ENCODE measurements around the gene LDB3. TPM values are rescaled to one million over a fixed set of nuclear protein-coding genes. Genes with fewer than 3 reads are reported as not detected.
"Not testable (repeated sequence)": the region's sequence is repeated elsewhere in the genome, so short reads cannot be mapped to it uniquely, and the experiment has no call there.

LDB3 gene, protein sequence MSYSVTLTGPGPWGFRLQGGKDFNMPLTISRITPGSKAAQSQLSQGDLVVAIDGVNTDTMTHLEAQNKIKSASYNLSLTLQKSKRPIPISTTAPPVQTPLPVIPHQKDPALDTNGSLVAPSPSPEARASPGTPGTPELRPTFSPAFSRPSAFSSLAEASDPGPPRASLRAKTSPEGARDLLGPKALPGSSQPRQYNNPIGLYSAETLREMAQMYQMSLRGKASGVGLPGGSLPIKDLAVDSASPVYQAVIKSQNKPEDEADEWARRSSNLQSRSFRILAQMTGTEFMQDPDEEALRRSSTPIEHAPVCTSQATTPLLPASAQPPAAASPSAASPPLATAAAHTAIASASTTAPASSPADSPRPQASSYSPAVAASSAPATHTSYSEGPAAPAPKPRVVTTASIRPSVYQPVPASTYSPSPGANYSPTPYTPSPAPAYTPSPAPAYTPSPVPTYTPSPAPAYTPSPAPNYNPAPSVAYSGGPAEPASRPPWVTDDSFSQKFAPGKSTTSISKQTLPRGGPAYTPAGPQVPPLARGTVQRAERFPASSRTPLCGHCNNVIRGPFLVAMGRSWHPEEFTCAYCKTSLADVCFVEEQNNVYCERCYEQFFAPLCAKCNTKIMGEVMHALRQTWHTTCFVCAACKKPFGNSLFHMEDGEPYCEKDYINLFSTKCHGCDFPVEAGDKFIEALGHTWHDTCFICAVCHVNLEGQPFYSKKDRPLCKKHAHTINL
- total RNA-seq = under 1 TPM; 0.05 to 0.10 TPM

DNA sequence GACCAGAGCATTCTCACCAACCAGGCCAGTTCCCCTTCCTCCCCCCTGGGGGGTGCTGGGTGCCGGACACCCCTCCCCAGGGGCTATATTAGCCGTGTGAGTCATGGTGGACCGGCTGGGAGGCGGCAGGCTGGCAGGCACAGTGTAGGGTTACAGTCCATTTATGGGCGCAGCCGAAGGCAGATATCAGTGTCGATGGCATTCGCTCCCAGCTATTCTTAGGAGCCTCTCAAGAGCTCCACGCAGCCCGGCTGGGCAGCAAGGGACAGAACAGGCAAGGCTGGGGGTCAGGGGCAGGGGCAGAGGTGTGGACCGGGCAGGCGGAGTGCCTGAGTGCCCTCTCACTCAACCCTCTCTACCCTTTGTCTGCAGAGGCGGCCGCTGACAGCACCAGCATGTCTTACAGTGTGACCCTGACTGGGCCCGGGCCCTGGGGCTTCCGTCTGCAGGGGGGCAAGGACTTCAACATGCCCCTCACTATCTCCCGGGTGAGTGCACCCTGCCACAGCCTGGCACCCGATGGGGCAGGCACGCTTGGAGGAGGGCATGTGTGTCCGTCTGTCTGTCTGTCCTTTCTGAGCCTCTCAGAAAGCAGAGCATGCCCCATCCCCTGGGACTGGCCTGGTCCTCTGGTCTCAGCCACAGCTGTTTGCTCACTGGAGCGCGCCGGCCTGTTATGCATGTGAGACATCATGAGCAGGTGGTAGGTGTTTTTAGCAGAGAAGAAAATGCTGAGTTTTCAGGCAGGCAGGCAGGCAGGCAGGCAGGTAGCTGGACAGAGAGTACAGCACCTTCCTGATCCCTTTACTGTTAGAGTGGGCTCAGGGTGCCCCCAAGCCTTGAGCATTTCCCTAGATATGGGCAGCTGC lies at the start of gene LDB3:
TSS of gene LDB3 (plus strand) at position 215 of the 869 bp plus-strand sequence. CDS start at position 396, 181 bp downstream.
- ChIA-PET CTCF (no interaction called here), POLR2A (no interaction called here)
- no peak within 1 kb of the TSS for H3K27ac Mint-ChIP-seq
- no peaks in the 10 kb centered on the region for H3K4me1 Mint-ChIP-seq
- no peaks in the 10 kb centered on the region for H3K36me3 Mint-ChIP-seq (ENCODE audit: low read depth)
- H3K9me3 Mint-ChIP-seq = no peaks in the 10 kb centered on the region
- no peak within 1 kb of the TSS for H3K4me3 Mint-ChIP-seq
- peaks cover 2% of the 10 kb centered on the region for H3K27me3 Mint-ChIP-seq
- DNase-seq = no peak

DNA sequence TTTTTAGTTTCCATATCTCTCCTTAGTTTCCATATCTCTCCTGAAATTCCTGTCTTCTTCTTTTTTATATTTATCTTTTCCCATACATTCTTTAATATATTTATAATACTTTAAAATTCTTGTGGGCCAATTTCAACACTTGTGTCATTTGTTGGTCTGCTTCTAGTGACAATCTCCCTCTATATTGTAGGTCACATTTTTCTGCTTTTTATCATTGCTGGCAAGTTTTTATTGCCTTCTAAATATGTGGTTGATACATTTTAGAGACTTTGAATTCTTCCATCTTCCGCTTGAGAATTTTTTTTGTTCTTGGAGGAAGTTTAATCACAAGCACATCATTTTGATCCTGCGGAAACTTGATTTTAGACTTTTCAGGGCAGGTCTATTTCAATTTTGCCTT lies 40.0 kb upstream of the LDB3 start:
- Mint-ChIP-seq H3K27ac (no peak overlapping the region), H3K27me3 (peaks cover 40% of the 10 kb centered on the region), H3K9me3 (no peaks in the 10 kb centered on the region), H3K4me3 (no peak overlapping the region), H3K4me1 (no peaks in the 10 kb centered on the region), H3K36me3 (ENCODE audit: low read depth) (no peaks in the 10 kb centered on the region)
- no peak for DNase-seq
- ChIA-PET POLR2A (no interaction called here), CTCF (no interaction called here)

DNA sequence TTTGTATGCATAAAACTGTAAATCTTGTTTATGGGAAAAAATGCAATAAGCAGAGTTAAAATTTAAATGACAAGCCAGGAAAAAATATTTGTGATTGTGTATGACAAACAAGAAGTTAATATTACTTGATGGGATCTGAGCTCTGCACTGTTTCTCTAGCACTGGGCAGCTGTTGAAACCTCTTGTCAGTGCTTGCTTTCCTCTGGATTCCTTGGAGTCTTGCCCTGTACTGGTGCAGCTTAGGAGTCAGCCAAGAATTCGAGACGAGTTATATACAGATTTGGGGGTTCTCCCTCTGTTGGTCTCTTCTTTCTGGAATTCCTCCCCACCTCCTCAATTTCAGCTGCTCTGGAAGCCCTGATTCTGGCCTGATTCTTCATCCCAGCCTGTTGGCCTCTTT lies 38.2 kb upstream of the LDB3 start:
- ChIA-PET CTCF (no interaction called here), POLR2A (no interaction called here)
- Mint-ChIP-seq H3K4me1 (no peaks in the 10 kb centered on the region), H3K36me3 (ENCODE audit: low read depth) (no peaks in the 10 kb centered on the region), H3K4me3 (no peak overlapping the region), H3K9me3 (no peaks in the 10 kb centered on the region), H3K27ac (no peak overlapping the region), H3K27me3 (peaks cover 48% of the 10 kb centered on the region)
- DNase-seq = no peak

DNA sequence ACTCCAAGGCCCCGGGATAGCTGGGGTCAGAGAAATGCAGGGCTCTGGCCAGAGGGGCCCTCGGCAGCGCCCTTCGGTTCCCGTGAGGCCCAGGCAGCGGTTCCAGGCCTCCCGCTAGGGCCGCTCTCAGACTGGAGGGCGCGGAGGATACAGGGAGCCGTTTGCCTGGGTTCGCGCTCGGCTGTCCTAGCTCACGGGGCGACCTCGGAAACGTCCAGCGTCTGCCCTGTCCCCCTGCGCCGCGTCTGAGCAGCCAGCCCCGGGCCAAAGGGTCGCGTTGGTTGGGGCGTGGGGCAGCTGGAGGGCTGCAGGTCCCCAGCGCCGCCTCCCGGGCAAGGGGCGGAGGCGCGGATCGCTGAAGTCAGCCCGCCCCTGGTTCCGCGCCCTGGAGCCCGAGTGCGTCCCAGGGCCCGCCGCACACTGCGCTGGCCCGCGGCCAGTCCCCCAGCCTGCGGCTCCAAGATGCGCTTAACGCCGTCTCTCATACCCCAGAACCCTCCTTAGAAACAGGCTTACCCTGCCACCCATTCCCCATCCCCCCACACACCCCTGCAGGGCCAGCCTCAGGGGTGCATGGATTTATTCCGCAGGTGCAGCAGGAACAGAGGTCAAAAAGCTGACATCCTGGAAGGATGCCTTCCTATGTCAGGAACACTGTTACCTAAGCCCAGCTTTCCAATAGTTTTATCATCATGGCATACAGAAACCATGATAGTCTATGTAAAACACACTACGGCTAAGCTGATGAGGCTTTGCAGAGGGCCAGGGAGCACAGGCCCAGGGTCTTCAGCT lies 36.1 kb upstream of the LDB3 start:
- no peaks in the 10 kb centered on the region for H3K4me1 Mint-ChIP-seq
- ChIA-PET POLR2A (no interaction called here), CTCF (no interaction called here)
- no peak overlapping the region for H3K27ac Mint-ChIP-seq
- H3K4me3 Mint-ChIP-seq = no peak overlapping the region
- no peak for DNase-seq
- H3K36me3 Mint-ChIP-seq (ENCODE audit: low read depth) = no peaks in the 10 kb centered on the region
- H3K27me3 Mint-ChIP-seq = peaks cover 52% of the 10 kb centered on the region
- H3K9me3 Mint-ChIP-seq = no peaks in the 10 kb centered on the region

DNA sequence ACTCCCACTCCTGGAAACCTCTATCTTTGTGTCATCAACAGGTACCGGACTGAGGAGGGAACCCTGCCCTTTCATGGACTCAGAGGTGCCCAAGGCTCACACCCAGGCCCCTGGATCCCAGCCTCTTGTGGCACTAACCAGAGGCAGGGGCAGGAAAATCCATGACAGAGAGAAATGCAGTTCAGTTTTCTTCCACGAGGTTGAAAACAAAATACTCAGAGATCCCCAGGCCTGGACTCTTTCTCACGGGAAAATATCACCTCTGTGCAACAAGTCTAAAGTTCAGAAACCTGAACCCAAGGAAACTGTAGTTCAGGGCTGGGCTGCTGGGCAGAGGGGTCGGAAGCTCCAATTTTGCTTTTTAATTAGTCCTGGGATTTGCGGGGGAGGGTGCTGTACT lies 35.4 kb upstream of the LDB3 start:
- peaks cover 54% of the 10 kb centered on the region for H3K27me3 Mint-ChIP-seq
- POLR2A ChIA-PET = no interaction called here
- no peaks in the 10 kb centered on the region for H3K9me3 Mint-ChIP-seq

DNA sequence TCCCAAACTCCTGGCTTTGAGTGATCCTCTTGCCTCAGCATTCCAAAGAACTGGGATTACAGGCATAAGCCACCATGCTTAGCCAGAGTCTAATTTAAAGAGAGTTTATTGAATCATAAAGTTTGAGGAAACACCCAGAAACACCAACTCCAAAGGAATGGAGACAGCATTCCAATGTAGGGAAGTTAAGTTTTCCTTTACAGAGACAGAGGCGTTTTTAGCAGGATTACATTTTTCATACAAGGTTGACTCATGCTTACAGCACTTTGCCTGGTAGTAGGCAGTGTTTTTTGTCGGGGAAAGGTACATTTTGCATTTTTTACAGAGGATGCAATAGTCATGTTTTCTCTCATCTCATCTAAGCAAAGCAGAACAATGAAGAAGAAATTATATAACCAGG lies 32.9 kb upstream of the LDB3 start:
- CTCF ChIA-PET = no interaction called here
- H3K4me1 Mint-ChIP-seq = no peaks in the 10 kb centered on the region

More for the DNA sequence above, 35.4 kb upstream of the LDB3 start:
- H3K4me1 Mint-ChIP-seq = no peaks in the 10 kb centered on the region
- H3K27ac Mint-ChIP-seq = no peak overlapping the region
- H3K4me3 Mint-ChIP-seq = no peak overlapping the region
- H3K36me3 Mint-ChIP-seq (ENCODE audit: low read depth) = no peaks in the 10 kb centered on the region
- DNase-seq = no peak
- CTCF ChIA-PET = no interaction called here

DNA sequence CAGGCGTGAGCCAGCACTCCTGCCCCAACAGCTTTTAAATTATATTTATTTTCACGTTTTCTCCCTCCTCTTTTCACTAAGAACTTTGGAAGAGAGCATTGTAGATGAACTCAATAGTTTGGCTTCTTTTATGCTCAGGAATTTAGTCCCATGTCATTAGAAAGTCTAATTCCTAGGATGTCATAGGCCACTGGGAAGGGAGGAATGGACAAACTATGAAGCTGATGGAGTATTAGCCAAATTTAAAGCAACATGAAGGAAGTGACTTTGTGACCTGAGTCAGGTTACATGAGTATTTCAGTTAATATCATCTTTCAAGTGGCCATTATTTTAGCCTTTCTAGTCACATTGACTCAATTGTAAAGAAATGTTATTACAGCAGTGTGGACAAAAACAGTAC lies 32.0 kb upstream of the LDB3 start:
- H3K27me3 Mint-ChIP-seq = peaks cover 47% of the 10 kb centered on the region
- CTCF ChIA-PET = no interaction called here

More for the DNA sequence above, 32.9 kb upstream of the LDB3 start:
- Mint-ChIP-seq H3K9me3 (no peaks in the 10 kb centered on the region), H3K27me3 (peaks cover 53% of the 10 kb centered on the region), H3K4me3 (no peak overlapping the region), H3K36me3 (ENCODE audit: low read depth) (no peaks in the 10 kb centered on the region), H3K27ac (no peak overlapping the region)
- POLR2A ChIA-PET = no interaction called here
- DNase-seq = no peak

DNA sequence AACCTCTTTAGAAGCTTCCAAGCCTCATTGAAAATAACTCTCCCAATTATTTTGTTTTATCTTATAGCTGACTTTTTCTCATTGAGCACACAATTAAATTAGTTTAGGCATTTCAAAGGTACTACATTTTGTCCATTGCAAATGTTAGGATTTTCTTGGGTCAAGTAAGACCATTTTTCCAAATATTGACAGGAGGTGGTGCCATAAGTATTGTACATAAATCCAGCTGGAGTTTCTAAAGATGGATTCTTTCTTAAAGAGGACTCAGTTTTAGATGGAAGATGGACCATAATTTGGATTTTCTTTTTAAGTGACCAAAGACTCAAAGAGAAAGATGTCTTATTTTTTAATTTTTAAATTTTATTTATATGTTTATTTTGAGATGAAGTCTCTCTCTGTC lies 26.3 kb upstream of the LDB3 start:
- Mint-ChIP-seq H3K9me3 (peaks cover 6% of the 10 kb centered on the region), H3K4me1 (peaks cover 7% of the 10 kb centered on the region), H3K4me3 (no peak overlapping the region), H3K36me3 (ENCODE audit: low read depth) (peaks cover 5% of the 10 kb centered on the region), H3K27ac (no peak overlapping the region), H3K27me3 (peaks cover 17% of the 10 kb centered on the region)
- ChIA-PET CTCF (interaction anchor here (0.6 to 1.2 kb wide), 2 partner anchors 53 to 242 kb away, joined by 3 to 4 read pairs; no protein-coding TSS in a partner anchor), POLR2A (no interaction called here)
- DNase-seq = no peak

More for the DNA sequence above, 32.0 kb upstream of the LDB3 start:
- no peak for DNase-seq
- H3K4me1 Mint-ChIP-seq = no peaks in the 10 kb centered on the region
- H3K27ac Mint-ChIP-seq = no peak overlapping the region
- H3K4me3 Mint-ChIP-seq = no peak overlapping the region
- POLR2A ChIA-PET = no interaction called here
- H3K36me3 Mint-ChIP-seq (ENCODE audit: low read depth) = no peaks in the 10 kb centered on the region
- H3K9me3 Mint-ChIP-seq = no peaks in the 10 kb centered on the region

DNA sequence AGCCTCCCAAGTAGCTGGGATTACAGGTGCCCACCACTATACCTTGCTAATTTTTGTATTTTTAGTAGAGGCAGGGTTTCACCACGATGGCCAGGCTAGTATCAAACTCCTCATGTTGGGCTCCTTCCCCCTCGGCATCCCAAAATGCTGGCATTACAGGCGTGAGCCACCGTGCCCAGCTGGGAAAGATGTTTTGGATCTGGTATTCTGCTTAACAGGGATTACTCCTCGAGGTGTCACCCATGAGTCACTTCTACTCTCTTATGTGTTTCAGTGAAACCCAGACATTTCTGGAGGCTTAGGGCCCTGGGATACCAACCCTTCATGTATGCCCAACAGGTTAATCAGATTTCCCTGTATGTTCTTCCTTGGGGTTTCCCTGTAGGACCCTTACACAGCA lies 25.8 kb upstream of the LDB3 start:
- Mint-ChIP-seq H3K4me1 (peaks cover 7% of the 10 kb centered on the region), H3K9me3 (peaks cover 6% of the 10 kb centered on the region), H3K27me3 (peaks cover 13% of the 10 kb centered on the region), H3K36me3 (ENCODE audit: low read depth) (peaks cover 5% of the 10 kb centered on the region), H3K4me3 (no peak overlapping the region), H3K27ac (no peak overlapping the region)
- ChIA-PET CTCF (interaction anchor here (1.2 kb wide), 1 partner anchor 242 kb away, joined by 3 read pairs; no protein-coding TSS in a partner anchor), POLR2A (no interaction called here)
- no peak for DNase-seq

DNA sequence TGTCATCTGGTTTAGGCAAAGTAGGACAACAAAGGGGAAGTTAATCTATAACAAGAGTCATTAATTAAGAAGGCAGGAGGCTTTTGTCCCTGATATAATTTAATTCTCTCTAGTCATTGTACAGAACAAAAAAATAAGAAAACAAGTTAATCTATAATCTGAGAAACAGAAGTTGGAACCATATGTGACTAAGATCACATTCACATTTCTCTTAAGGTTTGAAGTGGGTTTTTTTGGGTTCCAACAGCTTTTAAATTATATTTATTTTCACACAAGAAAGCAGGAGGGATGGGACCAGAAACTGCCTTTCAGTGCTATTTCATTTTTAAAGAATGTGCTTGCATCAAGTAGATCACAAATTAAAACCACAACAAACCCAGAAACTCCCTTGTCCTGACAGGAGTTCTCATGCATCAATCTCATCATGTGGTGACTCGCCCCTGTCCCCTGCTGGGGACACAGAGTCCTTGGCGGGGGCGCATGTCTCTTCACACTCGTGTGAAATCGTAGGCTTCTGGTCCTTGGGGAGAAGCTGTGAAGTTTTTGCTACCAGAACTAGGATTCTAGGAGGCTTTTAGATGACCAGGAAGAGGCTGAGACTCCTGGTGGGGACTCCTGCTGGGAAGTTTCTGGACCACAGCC lies 24.0 kb upstream of the LDB3 start:
- Mint-ChIP-seq H3K4me1 (peaks cover 7% of the 10 kb centered on the region), H3K9me3 (peaks cover 6% of the 10 kb centered on the region), H3K27me3 (peaks cover 8% of the 10 kb centered on the region), H3K27ac (no peak overlapping the region), H3K36me3 (ENCODE audit: low read depth) (peaks cover 5% of the 10 kb centered on the region), H3K4me3 (no peak overlapping the region)
- ChIA-PET CTCF (no interaction called here), POLR2A (no interaction called here)
- DNase-seq = no peak

DNA sequence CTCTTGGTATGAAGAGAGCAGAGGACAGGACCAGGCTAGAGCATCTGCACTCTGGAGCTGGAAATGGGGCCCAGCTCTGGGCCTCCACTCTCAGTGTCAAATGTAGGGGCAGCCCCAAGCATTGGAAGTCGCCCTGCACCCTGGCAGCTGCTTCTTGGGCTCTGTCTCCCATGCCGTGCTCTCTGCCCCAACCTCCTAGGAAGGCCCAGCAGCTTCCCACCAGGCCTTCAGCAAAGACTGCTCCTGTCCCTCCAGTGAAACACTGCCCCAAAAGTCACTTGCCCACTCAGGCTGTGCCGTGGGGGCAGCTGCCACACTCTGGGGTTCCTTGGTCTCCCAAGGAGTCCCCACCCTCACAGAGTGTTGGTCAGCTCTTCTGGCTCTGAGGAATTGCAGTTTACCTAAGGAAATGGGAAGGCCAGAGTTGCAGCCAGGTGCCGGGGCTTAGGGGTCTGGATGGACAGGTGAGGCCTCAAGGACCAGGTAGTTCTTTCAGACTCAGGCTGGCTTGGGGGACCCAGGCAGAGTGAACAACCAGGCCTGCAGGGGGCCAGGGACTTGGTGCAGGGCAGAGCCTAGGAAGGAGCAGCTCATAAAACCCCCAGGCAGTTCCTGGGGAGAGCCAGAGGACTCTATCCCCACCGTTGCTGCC lies 23.4 kb upstream of the LDB3 start:
- ChIA-PET CTCF (no interaction called here), POLR2A (no interaction called here)
- peaks cover 6% of the 10 kb centered on the region for H3K9me3 Mint-ChIP-seq
- peaks cover 8% of the 10 kb centered on the region for H3K27me3 Mint-ChIP-seq
- peaks cover 7% of the 10 kb centered on the region for H3K4me1 Mint-ChIP-seq
- H3K4me3 Mint-ChIP-seq = no peak overlapping the region
- no peak overlapping the region for H3K27ac Mint-ChIP-seq
- peaks cover 5% of the 10 kb centered on the region for H3K36me3 Mint-ChIP-seq (ENCODE audit: low read depth)
- DNase-seq = peak; percentile 13

DNA sequence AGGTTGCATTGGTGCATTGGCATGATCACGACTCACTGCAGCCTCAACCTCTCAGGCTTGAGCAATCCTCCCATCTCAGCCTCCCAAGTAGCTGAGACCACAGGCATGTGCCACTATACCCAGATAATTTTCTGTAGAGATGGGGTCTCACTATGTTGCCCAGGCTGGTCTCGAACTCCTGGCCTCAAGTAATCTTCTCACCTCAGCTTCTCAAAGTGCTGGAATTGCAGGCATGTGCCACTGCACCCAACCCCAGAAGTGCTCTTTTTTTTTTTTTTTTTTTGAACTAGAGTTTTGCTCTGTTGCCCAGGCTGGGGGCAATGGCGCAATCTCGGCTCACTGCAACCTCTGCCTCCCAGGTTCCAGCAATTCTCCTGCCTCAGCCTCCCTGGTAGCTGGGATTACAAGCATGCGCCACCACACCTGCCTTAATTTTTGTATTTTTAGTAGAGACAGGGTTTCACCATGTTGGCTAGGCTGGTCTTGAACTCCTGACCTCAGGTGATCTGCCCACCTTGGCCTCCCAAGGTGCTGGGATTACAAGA lies 22.6 kb upstream of the LDB3 start:
- CTCF ChIA-PET; POLR2A ChIA-PET; H3K9me3 Mint-ChIP-seq; H3K27me3 Mint-ChIP-seq; H3K4me1 Mint-ChIP-seq; DNase-seq; H3K27ac Mint-ChIP-seq; H3K4me3 Mint-ChIP-seq; H3K36me3 Mint-ChIP-seq (ENCODE audit: low read depth): not testable (repeated sequence)
